RWPE2 (cell line): Measurements from ENCODE around the gene MAPKAPK5.

ENCODE experiments used
- ATAC-seq: fragments of 200-7000 bp; cut with Tn5 transposase; 3 replicates; pipeline ENCODE4 v1.9.1; 2021; ENCODE audit warnings: low read depth
- DNase-seq: peaks from one replicate; pipeline ENCODE4 v3.0.0-alpha.2; 2020; ENCODE audit warnings: low spot score
- H3K27ac ChIP-seq: fragments of 450-650 bp; 2 replicates; pipeline ENCODE4 v1.5.1; 2017; ENCODE audit warnings: mild to moderate bottlenecking; ENCODE audit not compliant: poor library complexity, severe bottlenecking
- H3K27me3 ChIP-seq: fragments of 250-450 bp; sonication (Bioruptor Pico); 2 replicates; pipeline ENCODE4 v1.5.1; 2021; ENCODE audit warnings: mild to moderate bottlenecking, moderate library complexity; ENCODE audit not compliant: insufficient read depth, poor library complexity, severe bottlenecking
- H3K36me3 ChIP-seq: fragments of 250-450 bp; sonication (Bioruptor Pico); 2 replicates; pipeline ENCODE4 v1.5.1; 2020; ENCODE audit warnings: low read depth, mild to moderate bottlenecking, moderate library complexity
- H3K4me1 ChIP-seq: fragments of 250-450 bp; sonication (Bioruptor Pico); 2 replicates; pipeline ENCODE4 v1.5.1; 2021; ENCODE audit warnings: mild to moderate bottlenecking, moderate library complexity; ENCODE audit not compliant: insufficient read depth, poor library complexity, severe bottlenecking
- H3K4me3 ChIP-seq: fragments of 250-450 bp; sonication (Bioruptor Pico); 2 replicates; pipeline ENCODE4 v1.5.1; 2021; ENCODE audit warnings: mild to moderate bottlenecking, moderate library complexity; ENCODE audit not compliant: severe bottlenecking
- H3K9me3 ChIP-seq: fragments of 250-450 bp; sonication (Bioruptor Pico); 2 replicates; pipeline ENCODE4 v1.5.1; 2021; ENCODE audit warnings: mild to moderate bottlenecking, moderate library complexity; ENCODE audit not compliant: severe bottlenecking
- TF ChIP-seq, protein P1 (sequence below): fragments of 450-650 bp; IDR thresholded peaks from one replicate; pipeline ENCODE4 v1.5.1; 2017; ENCODE audit warnings: mild to moderate bottlenecking, moderate library complexity; ENCODE audit not compliant: poor library complexity, severe bottlenecking

Gene MAPKAPK5

DNA sequence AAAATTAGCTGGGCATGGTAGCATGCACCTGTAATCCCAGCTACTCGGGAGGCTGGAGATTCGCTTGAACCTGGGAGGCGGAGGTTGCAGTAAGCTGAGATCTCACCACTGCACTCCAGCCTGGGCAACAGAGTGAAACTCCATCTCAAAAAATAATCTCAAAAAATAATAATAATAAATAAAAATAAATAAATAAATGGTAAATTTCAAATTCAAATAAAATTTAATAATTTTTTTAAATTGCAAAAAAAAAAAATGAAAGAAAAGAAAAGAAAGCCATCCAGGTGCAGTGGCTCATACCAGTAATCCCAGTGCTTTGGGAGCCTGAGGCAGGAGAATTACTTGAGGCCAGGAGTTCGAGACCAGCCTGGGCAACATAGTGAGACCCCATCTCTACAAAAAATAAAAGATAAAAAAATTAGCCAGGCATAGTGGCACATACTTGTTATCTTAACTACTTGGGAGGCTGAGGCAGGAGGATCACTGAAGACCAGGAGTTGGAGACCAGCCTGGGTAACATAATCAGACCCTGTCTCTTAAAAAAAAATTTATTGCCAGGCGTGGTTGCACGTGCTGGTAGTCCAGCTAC lies 38.9 kb upstream of the MAPKAPK5 start:
- DNase-seq = no peak
- TF ChIP-seq, protein P1, sequence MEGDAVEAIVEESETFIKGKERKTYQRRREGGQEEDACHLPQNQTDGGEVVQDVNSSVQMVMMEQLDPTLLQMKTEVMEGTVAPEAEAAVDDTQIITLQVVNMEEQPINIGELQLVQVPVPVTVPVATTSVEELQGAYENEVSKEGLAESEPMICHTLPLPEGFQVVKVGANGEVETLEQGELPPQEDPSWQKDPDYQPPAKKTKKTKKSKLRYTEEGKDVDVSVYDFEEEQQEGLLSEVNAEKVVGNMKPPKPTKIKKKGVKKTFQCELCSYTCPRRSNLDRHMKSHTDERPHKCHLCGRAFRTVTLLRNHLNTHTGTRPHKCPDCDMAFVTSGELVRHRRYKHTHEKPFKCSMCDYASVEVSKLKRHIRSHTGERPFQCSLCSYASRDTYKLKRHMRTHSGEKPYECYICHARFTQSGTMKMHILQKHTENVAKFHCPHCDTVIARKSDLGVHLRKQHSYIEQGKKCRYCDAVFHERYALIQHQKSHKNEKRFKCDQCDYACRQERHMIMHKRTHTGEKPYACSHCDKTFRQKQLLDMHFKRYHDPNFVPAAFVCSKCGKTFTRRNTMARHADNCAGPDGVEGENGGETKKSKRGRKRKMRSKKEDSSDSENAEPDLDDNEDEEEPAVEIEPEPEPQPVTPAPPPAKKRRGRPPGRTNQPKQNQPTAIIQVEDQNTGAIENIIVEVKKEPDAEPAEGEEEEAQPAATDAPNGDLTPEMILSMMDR = no peak

DNA sequence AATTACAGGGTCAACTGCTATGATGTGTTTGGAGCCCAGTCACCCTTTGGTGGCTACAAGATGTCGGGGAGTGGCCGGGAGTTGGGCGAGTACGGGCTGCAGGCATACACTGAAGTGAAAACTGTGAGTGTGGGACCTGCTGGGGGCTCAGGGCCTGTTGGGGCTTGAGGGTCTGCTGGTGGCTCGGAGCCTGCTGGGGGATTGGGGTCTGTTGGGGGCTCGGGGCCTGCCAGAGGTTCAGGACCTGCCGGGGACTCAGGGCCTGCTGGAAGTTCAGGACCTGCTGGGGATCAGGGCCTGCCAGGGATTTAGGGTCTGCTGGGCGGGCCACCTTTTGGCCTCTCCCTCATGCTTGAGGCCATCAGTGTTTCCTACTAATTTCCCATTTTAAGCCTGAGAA lies 38.2 kb upstream of the MAPKAPK5 start:
- peaks cover 18% of the 10 kb centered on the region for H3K36me3 ChIP-seq
- DNase-seq (no peak), ATAC-seq (no peak)
- no peaks in the 10 kb centered on the region for H3K9me3 ChIP-seq
- H3K4me3 ChIP-seq = no peak overlapping the region
- H3K4me1 ChIP-seq = no peaks in the 10 kb centered on the region
- TF ChIP-seq, protein P1 = no peak
- H3K27ac ChIP-seq = no peak overlapping the region
- no peaks in the 10 kb centered on the region for H3K27me3 ChIP-seq

More for the DNA sequence above, 38.9 kb upstream of the MAPKAPK5 start:
- H3K27ac ChIP-seq = no peak overlapping the region
- H3K4me1 ChIP-seq = no peaks in the 10 kb centered on the region
- H3K9me3 ChIP-seq = no peaks in the 10 kb centered on the region
- ATAC-seq = no peak
- H3K27me3 ChIP-seq = no peaks in the 10 kb centered on the region
- no peak overlapping the region for H3K4me3 ChIP-seq
- peaks cover 18% of the 10 kb centered on the region for H3K36me3 ChIP-seq

DNA sequence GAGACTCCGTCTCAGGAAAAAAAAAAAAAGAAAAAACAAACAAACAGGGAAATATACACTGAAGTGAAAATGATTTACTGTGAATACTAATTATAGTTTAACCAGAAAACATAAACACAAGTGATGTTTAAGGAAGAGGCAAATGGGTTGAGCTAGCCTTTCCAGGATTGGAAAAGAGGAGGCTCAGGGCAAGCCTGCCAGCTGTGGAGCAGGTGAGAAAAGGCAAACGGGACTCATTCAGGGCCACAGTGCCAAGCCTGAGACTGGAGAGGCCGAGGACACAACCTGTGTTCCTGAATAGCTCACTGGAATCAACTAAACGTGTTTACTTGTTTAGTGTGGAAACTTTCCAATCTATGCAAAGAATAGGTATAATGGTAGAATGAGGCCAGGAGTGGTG lies 35.7 kb upstream of the MAPKAPK5 start:
- peaks cover 7% of the 10 kb centered on the region; the same call in 1 of the 2 replicates for H3K36me3 ChIP-seq
- no peaks in the 10 kb centered on the region for H3K4me1 ChIP-seq
- no peak overlapping the region for H3K27ac ChIP-seq
- no peak for ATAC-seq
- H3K4me3 ChIP-seq = no peak overlapping the region
- TF ChIP-seq, protein P1 = no peak
- no peak for DNase-seq
- H3K9me3 ChIP-seq = no peaks in the 10 kb centered on the region
- no peaks in the 10 kb centered on the region for H3K27me3 ChIP-seq

DNA sequence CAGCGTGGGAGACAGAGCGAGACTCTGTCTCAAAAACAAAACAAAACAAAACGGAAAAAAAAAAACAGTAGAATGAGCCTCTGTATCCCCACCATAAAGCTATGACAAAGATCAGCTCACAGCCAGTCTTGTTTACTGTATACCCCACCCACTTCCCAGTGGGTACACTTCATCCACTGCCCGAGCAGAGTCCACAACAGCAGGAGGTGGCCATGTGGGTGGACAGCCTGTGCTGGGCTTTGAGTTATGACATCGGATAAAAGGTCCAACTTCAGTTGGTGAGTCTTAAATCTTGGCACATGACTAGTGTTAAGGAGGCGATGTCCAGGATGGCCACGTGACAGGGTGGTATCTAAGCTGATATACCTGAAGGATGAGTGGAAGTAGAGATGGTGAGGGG lies 34.8 kb upstream of the MAPKAPK5 start:
- no peak for DNase-seq
- H3K9me3 ChIP-seq = no peaks in the 10 kb centered on the region
- H3K4me3 ChIP-seq = no peak overlapping the region
- no peak overlapping the region for H3K27ac ChIP-seq
- H3K27me3 ChIP-seq = no peaks in the 10 kb centered on the region
- H3K4me1 ChIP-seq = no peaks in the 10 kb centered on the region
- H3K36me3 ChIP-seq = peaks cover 7% of the 10 kb centered on the region; the same call in 1 of the 2 replicates
- ATAC-seq = no peak
- TF ChIP-seq, protein P1 = no peak
